Coronary artery (tissue), 2 donors: ENCODE data around the gene KBTBD4.
A peak's percentile ranks its signal among the peaks of the same experiment; 100 is the strongest.

Experiments
- DNase-seq: peaks from one replicate; pipeline ENCODE4 v3.0.0-alpha.2; 2017; ENCODE audit warnings: low spot score
- H3K27ac ChIP-seq, 2 donors: fragments of 200-600 bp; sonication (generic); one replicate each; pipeline ENCODE4 v1.5.1; 2016 to 2019
- H3K4me3 ChIP-seq: fragments of 200-600 bp; sonication (generic); 2 replicates; pipeline ENCODE4 v1.5.1; 2016; ENCODE audit warnings: mild to moderate bottlenecking, moderate library complexity
- TF ChIP-seq, protein P1 (sequence below): fragments of 200-600 bp; sonication (generic); IDR thresholded peaks from one replicate; pipeline ENCODE4 v1.5.1; 2019; ENCODE audit warnings: antibody characterized with exemption

The KBTBD4 gene

GRCh38 chr11:47524291-47524874 is 54.4 kb downstream of the KBTBD4 start:
- no peak for DNase-seq
- Histone ChIP-seq H3K4me3 (peak overlapping the region; percentile 58), H3K27ac (peak overlapping the region; percentile 77 to 85)
- TF ChIP-seq, protein P1, sequence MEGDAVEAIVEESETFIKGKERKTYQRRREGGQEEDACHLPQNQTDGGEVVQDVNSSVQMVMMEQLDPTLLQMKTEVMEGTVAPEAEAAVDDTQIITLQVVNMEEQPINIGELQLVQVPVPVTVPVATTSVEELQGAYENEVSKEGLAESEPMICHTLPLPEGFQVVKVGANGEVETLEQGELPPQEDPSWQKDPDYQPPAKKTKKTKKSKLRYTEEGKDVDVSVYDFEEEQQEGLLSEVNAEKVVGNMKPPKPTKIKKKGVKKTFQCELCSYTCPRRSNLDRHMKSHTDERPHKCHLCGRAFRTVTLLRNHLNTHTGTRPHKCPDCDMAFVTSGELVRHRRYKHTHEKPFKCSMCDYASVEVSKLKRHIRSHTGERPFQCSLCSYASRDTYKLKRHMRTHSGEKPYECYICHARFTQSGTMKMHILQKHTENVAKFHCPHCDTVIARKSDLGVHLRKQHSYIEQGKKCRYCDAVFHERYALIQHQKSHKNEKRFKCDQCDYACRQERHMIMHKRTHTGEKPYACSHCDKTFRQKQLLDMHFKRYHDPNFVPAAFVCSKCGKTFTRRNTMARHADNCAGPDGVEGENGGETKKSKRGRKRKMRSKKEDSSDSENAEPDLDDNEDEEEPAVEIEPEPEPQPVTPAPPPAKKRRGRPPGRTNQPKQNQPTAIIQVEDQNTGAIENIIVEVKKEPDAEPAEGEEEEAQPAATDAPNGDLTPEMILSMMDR, result no peak

GRCh38 chr11:47523490-47524225 is 55.1 kb downstream of the KBTBD4 start:
- H3K4me3 ChIP-seq, result peak overlapping the region; percentile 58
- DNase-seq, result no peak
- peak overlapping the region; percentile 77 to 85 for H3K27ac ChIP-seq
- TF ChIP-seq, protein P1, result no peak
